HepG2 (cell line): ENCODE data around the gene ULK4. TPM values are rescaled to one million over a fixed set of nuclear protein-coding genes. Genes with fewer than 3 reads are reported as not detected.
"Not testable (repeated sequence)": the region's sequence is repeated elsewhere in the genome, so short reads cannot be mapped to it uniquely, and the experiment has no call there.

Experiments used
- ATAC-seq: fragments of 200-7000 bp; cut with Tn5 transposase; 3 replicates; pipeline ENCODE4 v1.9.1; 2020; ENCODE audit warnings: mild to moderate bottlenecking, moderate library complexity
- BruUV-seq: library from RNA; stranded (reverse); fragments of 400-500 nt; replicated peaks from 2 replicates; lab custom pipeline; 2021; lab: Mats Ljungman, UMichigan
- CTCF ChIA-PET: fragments of 300-600 bp; formaldehyde crosslinking; extraction: SDS; loops from one replicate; lab custom pipeline; 2021; ENCODE audit warnings: low total read pairs, inconsistent platforms, low intra/inter-chr PET ratio; lab: Yijun Ruan, JAX
- POLR2A ChIA-PET: fragments of 350-600 bp; sonication (Branson Sonifier 250); formaldehyde crosslinking; loops from one replicate; lab custom pipeline; 2020; ENCODE audit warnings: antibody characterized with exemption, inconsistent platforms; lab: Yijun Ruan, JAX
- DNase-seq: peaks from one replicate; pipeline ENCODE4 v3.0.0-alpha.2; 2015; ENCODE audit warnings: low spot score
- FAIRE-seq: peaks from 3 replicates; lab custom pipeline; 2011; peaks lifted over from hg19 to GRCh38; lab: Jason Lieb, UNC
- H2AFZ ChIP-seq: one replicate; pipeline ENCODE4 v1.6.1; 2011; ENCODE audit warnings: low read length, inconsistent platforms
- H3K27ac ChIP-seq: fragments of 300-600 bp; 3 replicates; pipeline ENCODE4 v1.8.0; 2011; ENCODE audit warnings: mixed run types, mild to moderate bottlenecking, mixed read lengths, low read length, inconsistent platforms; ENCODE audit not compliant: insufficient read depth; ENCODE audit errors: extremely low read length
- H3K27me3 ChIP-seq, 2 experiments: fragments of 200-600 bp in 1 of 2; 2 replicates in 1 of 2; 3 replicates in 1 of 2; pipeline versions ENCODE4 v1.6.0 to v1.8.0; 2011; ENCODE audit warnings: low read length in 2 of 2, mild to moderate bottlenecking in 2 of 2, moderate library complexity in 2 of 2, inconsistent platforms in 1 of 2; ENCODE audit not compliant: insufficient read depth in 2 of 2, control insufficient read depth in 1 of 2
- H3K36me3 ChIP-seq, 2 experiments: fragments of 200-600 bp in 1 of 2; replicated peaks in 1 of 2; 2 replicates in 1 of 2; 3 replicates in 1 of 2; pipeline versions ENCODE4 v1.5.1 to v1.8.0; 2011; ENCODE audit warnings: low read length in 2 of 2, inconsistent platforms in 1 of 2; ENCODE audit not compliant: insufficient read depth in 2 of 2, control insufficient read depth in 1 of 2
- H3K4me1 ChIP-seq: 2 replicates; pipeline ENCODE4 v1.5.1; 2012; ENCODE audit warnings: low read length, inconsistent platforms; ENCODE audit not compliant: insufficient read depth
- H3K4me2 ChIP-seq: 2 replicates; pipeline ENCODE4 v1.6.0; 2011; ENCODE audit warnings: low read depth, low read length, inconsistent platforms
- H3K4me3 ChIP-seq, 3 experiments: fragments of 200-600 bp in 1 of 3; sonication (generic), shearing (Covaris generic) in 1 of 3; replicated peaks in 1 of 3; 2 replicates each; pipeline ENCODE4 v1.5.1; 2011 to 2016; ENCODE audit warnings: low read length in 3 of 3, inconsistent platforms in 2 of 3, low read depth in 2 of 3, mild to moderate bottlenecking in 2 of 3, control low read depth in 1 of 3, mixed read lengths in 1 of 3; ENCODE audit not compliant: insufficient read depth in 1 of 3
- H3K79me2 ChIP-seq: one replicate; pipeline ENCODE4 v1.6.1; 2011; ENCODE audit warnings: low read length, inconsistent platforms; ENCODE audit not compliant: insufficient read depth
- H3K9ac ChIP-seq: 2 replicates; pipeline ENCODE4 v1.6.0; 2011; ENCODE audit warnings: mild to moderate bottlenecking, low read depth, low read length, inconsistent platforms; ENCODE audit not compliant: insufficient read depth
- H3K9me3 ChIP-seq: 2 replicates; pipeline ENCODE4 v1.5.1; 2012; ENCODE audit warnings: mild to moderate bottlenecking, low read length
- H4K20me1 ChIP-seq: 2 replicates; pipeline ENCODE4 v1.6.0; 2011; ENCODE audit warnings: inconsistent platforms, mild to moderate bottlenecking, low read length, moderate library complexity; ENCODE audit not compliant: insufficient read depth
- FIP1L1 ChIP-seq: fragments of 200-400 bp; formaldehyde crosslinking; IDR thresholded peaks from 2 replicates; pipeline ENCODE4 v1.6.1; 2018; ENCODE audit warnings: low read depth, mild to moderate bottlenecking, low read length, moderate library complexity, borderline replicate concordance; ENCODE audit not compliant: insufficient read depth
- HINFP ChIP-seq: sonication (generic); formaldehyde crosslinking; IDR thresholded peaks from 2 replicates; pipeline ENCODE4 v1.4.0; 2020; ENCODE audit warnings: low read depth, mild to moderate bottlenecking, missing genetic modification reagents
- KMT2A ChIP-seq: sonication (generic); formaldehyde crosslinking; IDR thresholded peaks from 2 replicates; pipeline ENCODE4 v1.4.0; 2020; ENCODE audit warnings: missing genetic modification reagents
- SIX4 ChIP-seq: sonication (generic); formaldehyde crosslinking; IDR thresholded peaks from 2 replicates; pipeline ENCODE4 v1.4.0; 2020; ENCODE audit warnings: missing genetic modification reagents
- YY1 ChIP-seq: IDR thresholded peaks from 2 replicates; pipeline ENCODE4 v1.6.1; 2011; ENCODE audit warnings: low read length, low read depth, moderate library complexity, mild to moderate bottlenecking; ENCODE audit not compliant: insufficient read depth, insufficient replicate concordance
- ZNF335 ChIP-seq: sonication (generic); formaldehyde crosslinking; IDR thresholded peaks from 2 replicates; pipeline ENCODE4 v1.4.0; 2020; ENCODE audit warnings: missing genetic modification reagents
- ZNF720 ChIP-seq: sonication (generic); formaldehyde crosslinking; IDR thresholded peaks from 2 replicates; pipeline ENCODE4 v1.4.0; 2020; ENCODE audit warnings: missing genetic modification reagents
- WGBS: methylation state at CpG from one replicate; pipeline ENCODE4 v1.1.6; 2017; ENCODE audit warnings: low lambda C conversion rate; 5-methylcytosine and 5-hydroxymethylcytosine counted together
- in situ Hi-C: cut with HindIII; loops from 2 replicates; pipeline ENCODE4 v1.10.0; 2017; ENCODE audit warnings: low pct_unique_long_range_greater_than_20kb; ENCODE audit not compliant: extremely low pct_ligation_motif_present
- intact Hi-C: fragments of 100-400 bp; cut with micrococcal nuclease; formaldehyde crosslinking; loops from one replicate; pipeline ENCODE4 v1.10.0; 2022; ENCODE audit not compliant: unreplicated experiment
- polyA plus RNA-seq, 8 experiments: library from polyadenylated mRNA; depleted of rRNA in 3 of 8; stranded (reverse) in 7 of 8; unstranded in 1 of 8; fragments of >200 nt; fragmentation: Illumina TruSeq in 4 of 8; extraction: Trizol in 4 of 8; gene quantifications; 2 replicates each; pipeline versions ENCODE4 v1.2.1 to v1.2.3, GENCODE V29; 2011 to 2016; ENCODE audit warnings: low read depth in 4 of 8, missing spikeins in 1 of 8, mixed read lengths in 1 of 8; ENCODE audit not compliant: insufficient read depth in 1 of 8
- total RNA-seq, 5 experiments: library from RNA; depleted of rRNA; stranded (reverse); fragments of >200 nt; fragmentation: Illumina TruSeq; extraction: Trizol; gene quantifications; 2 replicates each; pipeline ENCODE4 v1.2.3, GENCODE V29; 2016; ENCODE audit warnings: low read depth in 1 of 5

ULK4 gene
- total and polyA plus RNA-seq, 2 of the 13 experiments (the other 11 are each of a cell fraction or from before 2014, with no cell fraction given) = 6.7 to 11.8 TPM

DNA sequence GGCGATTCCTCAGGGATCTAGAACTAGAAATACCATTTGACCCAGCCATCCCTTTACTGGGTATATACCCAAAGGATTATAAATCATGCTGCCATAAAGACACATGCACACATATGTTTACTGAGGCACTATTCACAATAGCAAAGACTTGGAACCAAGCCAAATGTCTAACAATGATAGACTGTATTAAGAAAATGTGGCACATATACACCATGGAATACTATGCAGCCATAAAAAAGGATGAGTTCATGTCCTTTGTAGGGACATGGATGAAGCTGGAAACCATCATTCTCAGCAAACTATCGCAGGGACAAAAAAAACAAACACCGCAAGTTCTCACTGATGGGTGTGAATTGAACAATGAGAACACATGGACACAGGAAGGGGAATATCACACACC, 515.6 kb downstream of the ULK4 start:
- H3K27ac ChIP-seq, H2AFZ ChIP-seq, H4K20me1 ChIP-seq, H3K4me3 ChIP-seq, BruUV-seq, H3K9ac ChIP-seq, H3K36me3 ChIP-seq, H3K9me3 ChIP-seq, POLR2A ChIA-PET, DNase-seq, H3K27me3 ChIP-seq, H3K79me2 ChIP-seq, H3K4me2 ChIP-seq, ATAC-seq, FAIRE-seq, CTCF ChIA-PET, in situ Hi-C loops: not testable (repeated sequence)
- intact Hi-C loops = loop anchor here (10.0 kb wide), 1 partner anchor 202 kb away; no protein-coding TSS in a partner anchor
- 98% methylated on average over 3 of the region's 3 CpGs for WGBS
- H3K4me1 ChIP-seq = peaks cover 21% of the 10 kb centered on the region

DNA sequence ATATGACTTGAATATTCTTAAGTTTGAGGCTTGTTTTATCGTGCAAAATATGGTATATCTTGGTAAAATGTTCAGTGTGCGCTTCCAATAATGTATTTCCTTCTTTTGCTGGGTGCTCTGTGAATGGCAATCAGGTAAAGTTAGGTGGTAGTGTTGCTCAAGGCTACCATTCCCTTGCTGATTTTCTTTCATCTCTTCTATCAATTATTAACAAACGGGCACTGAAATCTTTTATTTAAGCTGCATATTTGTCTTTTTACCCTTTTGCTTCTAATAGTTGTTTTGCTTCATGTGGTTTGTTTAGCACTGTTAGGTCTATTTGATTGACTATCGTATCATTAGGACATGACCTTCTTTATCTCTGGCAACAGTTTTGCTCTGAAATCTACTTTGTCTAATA, 520.3 kb downstream of the ULK4 start:
- no peak for ATAC-seq
- no peak overlapping the region for H3K27ac ChIP-seq

More for the DNA sequence above, 520.3 kb downstream of the ULK4 start:
- in situ Hi-C loops (no loop called here), intact Hi-C loops (loop anchor here (10.0 kb wide), 1 partner anchor 197 kb away; no protein-coding TSS in a partner anchor)
- Histone ChIP-seq H3K4me3 (no peak overlapping the region), H3K4me2 (peak overlapping the region; percentile 18; the same call in 1 of the 2 replicates), H4K20me1 (no peaks in the 10 kb centered on the region), H3K36me3 (no peaks in the 10 kb centered on the region), H3K9ac (no peak overlapping the region), H3K27me3 (no peaks in the 10 kb centered on the region), H3K9me3 (peaks cover 10% of the 10 kb centered on the region; the same call in 1 of the 2 replicates), H3K4me1 (peaks cover 27% of the 10 kb centered on the region), H3K79me2 (no peaks in the 10 kb centered on the region), H2AFZ (no peak overlapping the region)
- BruUV-seq = no TSS peak
- ChIA-PET CTCF (no interaction called here), POLR2A (no interaction called here)
- peak; percentile 24 for DNase-seq
- WGBS = 30% methylated on average over 4 of the region's 4 CpGs
- no peak for FAIRE-seq
- no peak for TF ChIP-seq SIX4 (CRISPR knock-in tag)
- TF ChIP-seq ZNF720 (CRISPR knock-in tag) = no peak
- no peak for TF ChIP-seq YY1
- no peak for TF ChIP-seq KMT2A (CRISPR knock-in tag)
- no peak for TF ChIP-seq HINFP (CRISPR knock-in tag)
- no peak for TF ChIP-seq FIP1L1
- no peak for TF ChIP-seq ZNF335
